HepG2 (cell line): ENCODE data around the gene CDH1. TPM values are rescaled to one million over a fixed set of nuclear protein-coding genes. Genes with fewer than 3 reads are reported as not detected.

Experiments used
- ATAC-seq: fragments of 200-7000 bp; cut with Tn5 transposase; 3 replicates; pipeline ENCODE4 v1.9.1; 2020; ENCODE audit warnings: mild to moderate bottlenecking, moderate library complexity
- BruUV-seq: library from RNA; stranded (reverse); fragments of 400-500 nt; replicated peaks from 2 replicates; lab custom pipeline; 2021; lab: Mats Ljungman, UMichigan
- CTCF ChIA-PET: fragments of 300-600 bp; formaldehyde crosslinking; extraction: SDS; loops from one replicate; lab custom pipeline; 2021; ENCODE audit warnings: low total read pairs, inconsistent platforms, low intra/inter-chr PET ratio; lab: Yijun Ruan, JAX
- POLR2A ChIA-PET: fragments of 350-600 bp; sonication (Branson Sonifier 250); formaldehyde crosslinking; loops from one replicate; lab custom pipeline; 2020; ENCODE audit warnings: antibody characterized with exemption, inconsistent platforms; lab: Yijun Ruan, JAX
- DNase-seq: peaks from one replicate; pipeline ENCODE4 v3.0.0-alpha.2; 2015; ENCODE audit warnings: low spot score
- FAIRE-seq: peaks from 3 replicates; lab custom pipeline; 2011; peaks lifted over from hg19 to GRCh38; lab: Jason Lieb, UNC
- H2AFZ ChIP-seq: one replicate; pipeline ENCODE4 v1.6.1; 2011; ENCODE audit warnings: low read length, inconsistent platforms
- H3K27ac ChIP-seq: fragments of 300-600 bp; 3 replicates; pipeline ENCODE4 v1.8.0; 2011; ENCODE audit warnings: mixed run types, mild to moderate bottlenecking, mixed read lengths, low read length, inconsistent platforms; ENCODE audit not compliant: insufficient read depth; ENCODE audit errors: extremely low read length
- H3K27me3 ChIP-seq, 2 experiments: fragments of 200-600 bp in 1 of 2; 2 replicates in 1 of 2; 3 replicates in 1 of 2; pipeline versions ENCODE4 v1.6.0 to v1.8.0; 2011; ENCODE audit warnings: low read length in 2 of 2, mild to moderate bottlenecking in 2 of 2, moderate library complexity in 2 of 2, inconsistent platforms in 1 of 2; ENCODE audit not compliant: insufficient read depth in 2 of 2, control insufficient read depth in 1 of 2
- H3K36me3 ChIP-seq, 2 experiments: fragments of 200-600 bp in 1 of 2; replicated peaks in 1 of 2; 2 replicates in 1 of 2; 3 replicates in 1 of 2; pipeline versions ENCODE4 v1.5.1 to v1.8.0; 2011; ENCODE audit warnings: low read length in 2 of 2, inconsistent platforms in 1 of 2; ENCODE audit not compliant: insufficient read depth in 2 of 2, control insufficient read depth in 1 of 2
- H3K4me1 ChIP-seq: 2 replicates; pipeline ENCODE4 v1.5.1; 2012; ENCODE audit warnings: low read length, inconsistent platforms; ENCODE audit not compliant: insufficient read depth
- H3K4me2 ChIP-seq: 2 replicates; pipeline ENCODE4 v1.6.0; 2011; ENCODE audit warnings: low read depth, low read length, inconsistent platforms
- H3K4me3 ChIP-seq, 3 experiments: fragments of 200-600 bp in 1 of 3; sonication (generic), shearing (Covaris generic) in 1 of 3; replicated peaks in 1 of 3; 2 replicates each; pipeline ENCODE4 v1.5.1; 2011 to 2016; ENCODE audit warnings: low read length in 3 of 3, inconsistent platforms in 2 of 3, low read depth in 2 of 3, mild to moderate bottlenecking in 2 of 3, control low read depth in 1 of 3, mixed read lengths in 1 of 3; ENCODE audit not compliant: insufficient read depth in 1 of 3
- H3K79me2 ChIP-seq: one replicate; pipeline ENCODE4 v1.6.1; 2011; ENCODE audit warnings: low read length, inconsistent platforms; ENCODE audit not compliant: insufficient read depth
- H3K9ac ChIP-seq: 2 replicates; pipeline ENCODE4 v1.6.0; 2011; ENCODE audit warnings: mild to moderate bottlenecking, low read depth, low read length, inconsistent platforms; ENCODE audit not compliant: insufficient read depth
- H3K9me3 ChIP-seq: 2 replicates; pipeline ENCODE4 v1.5.1; 2012; ENCODE audit warnings: mild to moderate bottlenecking, low read length
- H4K20me1 ChIP-seq: 2 replicates; pipeline ENCODE4 v1.6.0; 2011; ENCODE audit warnings: inconsistent platforms, mild to moderate bottlenecking, low read length, moderate library complexity; ENCODE audit not compliant: insufficient read depth
- ARHGAP35 ChIP-seq: sonication (generic); formaldehyde crosslinking; IDR thresholded peaks from 2 replicates; pipeline ENCODE4 v1.9.0; 2022; ENCODE audit warnings: mild to moderate bottlenecking, inconsistent platforms, moderate library complexity, missing genetic modification reagents, borderline replicate concordance
- ARID2 ChIP-seq: sonication (generic); formaldehyde crosslinking; IDR thresholded peaks from 2 replicates; pipeline ENCODE4 v1.8.1; 2022; ENCODE audit warnings: mild to moderate bottlenecking, missing genetic modification reagents, borderline replicate concordance
- BCL6 ChIP-seq: IDR thresholded peaks from 2 replicates; pipeline ENCODE4 v1.6.1; 2016; ENCODE audit warnings: missing genetic modification reagents, missing compliant biosample characterization
- GTF2F1 ChIP-seq: fragments of 150-350 bp; IDR thresholded peaks from 2 replicates; pipeline ENCODE4 v1.6.1; 2014; ENCODE audit warnings: low read length
- HNRNPK ChIP-seq: fragments of 200-400 bp; formaldehyde crosslinking; IDR thresholded peaks from 2 replicates; pipeline ENCODE4 v1.6.1; 2018; ENCODE audit warnings: low read length, low read depth, moderate library complexity, mild to moderate bottlenecking; ENCODE audit not compliant: poor library complexity, severe bottlenecking
- KDM5B ChIP-seq: sonication (generic); formaldehyde crosslinking; IDR thresholded peaks from 2 replicates; pipeline ENCODE4 v1.4.0; 2020; ENCODE audit warnings: missing genetic modification reagents, mild to moderate bottlenecking, borderline replicate concordance
- LBX2 ChIP-seq: sonication (generic); formaldehyde crosslinking; IDR thresholded peaks from 2 replicates; pipeline ENCODE4 v1.5.0; 2020; ENCODE audit warnings: missing genetic modification reagents, mild to moderate bottlenecking, borderline replicate concordance
- NR3C1 ChIP-seq: sonication (generic); formaldehyde crosslinking; IDR thresholded peaks from 2 replicates; pipeline ENCODE4 v1.4.0; 2020; ENCODE audit warnings: missing genetic modification reagents
- PHF8 ChIP-seq: sonication (generic); formaldehyde crosslinking; IDR thresholded peaks from 2 replicates; pipeline ENCODE4 v1.5.0; 2020; ENCODE audit warnings: missing genetic modification reagents
- SMARCE1 ChIP-seq: fragments of 450-650 bp; IDR thresholded peaks from 2 replicates; pipeline ENCODE4 v1.6.1; 2017; ENCODE audit warnings: borderline replicate concordance
- TMF1 ChIP-seq: sonication (generic); formaldehyde crosslinking; IDR thresholded peaks from 2 replicates; pipeline ENCODE4 v1.8.1; 2022; ENCODE audit warnings: low read depth, missing genetic modification reagents
- ZFX ChIP-seq: sonication (generic); formaldehyde crosslinking; IDR thresholded peaks from 2 replicates; pipeline ENCODE4 v1.4.0; 2020; ENCODE audit warnings: mild to moderate bottlenecking, low read depth, missing genetic modification reagents, moderate library complexity
- ZKSCAN8 ChIP-seq: IDR thresholded peaks from 2 replicates; pipeline ENCODE4 v1.6.1; 2016; ENCODE audit warnings: borderline replicate concordance, missing genetic modification reagents, missing compliant biosample characterization
- ZNF331 ChIP-seq: sonication (generic); formaldehyde crosslinking; IDR thresholded peaks from 2 replicates; pipeline ENCODE4 v1.4.0; 2020; ENCODE audit warnings: missing genetic modification reagents
- ZNF619 ChIP-seq: sonication (generic); formaldehyde crosslinking; IDR thresholded peaks from 2 replicates; pipeline ENCODE4 v1.4.0; 2020; ENCODE audit warnings: mild to moderate bottlenecking, missing genetic modification reagents
- ZSCAN9 ChIP-seq: IDR thresholded peaks from 2 replicates; pipeline ENCODE4 v1.6.1; 2016; ENCODE audit warnings: borderline replicate concordance
- WGBS: methylation state at CpG from one replicate; pipeline ENCODE4 v1.1.6; 2017; ENCODE audit warnings: low lambda C conversion rate; 5-methylcytosine and 5-hydroxymethylcytosine counted together
- in situ Hi-C: cut with HindIII; loops from 2 replicates; pipeline ENCODE4 v1.10.0; 2017; ENCODE audit warnings: low pct_unique_long_range_greater_than_20kb; ENCODE audit not compliant: extremely low pct_ligation_motif_present
- intact Hi-C: fragments of 100-400 bp; cut with micrococcal nuclease; formaldehyde crosslinking; loops from one replicate; pipeline ENCODE4 v1.10.0; 2022; ENCODE audit not compliant: unreplicated experiment
- polyA plus RNA-seq, 8 experiments: library from polyadenylated mRNA; depleted of rRNA in 3 of 8; stranded (reverse) in 7 of 8; unstranded in 1 of 8; fragments of >200 nt; fragmentation: Illumina TruSeq in 4 of 8; extraction: Trizol in 4 of 8; gene quantifications; 2 replicates each; pipeline versions ENCODE4 v1.2.1 to v1.2.3, GENCODE V29; 2011 to 2016; ENCODE audit warnings: low read depth in 4 of 8, missing spikeins in 1 of 8, mixed read lengths in 1 of 8; ENCODE audit not compliant: insufficient read depth in 1 of 8
- total RNA-seq, 5 experiments: library from RNA; depleted of rRNA; stranded (reverse); fragments of >200 nt; fragmentation: Illumina TruSeq; extraction: Trizol; gene quantifications; 2 replicates each; pipeline ENCODE4 v1.2.3, GENCODE V29; 2016; ENCODE audit warnings: low read depth in 1 of 5

CDH1 gene
- total and polyA plus RNA-seq, 2 of the 13 experiments (the other 11 are each of a cell fraction or from before 2014, with no cell fraction given) = 0.95 to 9.8 TPM

- no peak overlapping the region for H3K4me2 ChIP-seq
- H3K27ac ChIP-seq = no peak overlapping the region
- POLR2A ChIA-PET = interaction anchor here (0.7 to 1.4 kb wide), 2 partner anchors 11 to 14 kb away, joined by 3 to 4 read pairs; no protein-coding TSS in a partner anchor
- H3K9me3 ChIP-seq = no peaks in the 10 kb centered on the region
- H3K4me1 ChIP-seq = peaks cover 54% of the 10 kb centered on the region
- no peaks in the 10 kb centered on the region for H3K27me3 ChIP-seq
- intact Hi-C loops (no loop called here), in situ Hi-C loops (no loop called here)
- no peak overlapping the region for H3K4me3 ChIP-seq
- no peaks in the 10 kb centered on the region for H3K79me2 ChIP-seq
- CTCF ChIA-PET = no interaction called here
- DNase-seq (no peak), ATAC-seq (no peak), FAIRE-seq (no peak)
- H2AFZ ChIP-seq = no peak overlapping the region
- H4K20me1 ChIP-seq = no peaks in the 10 kb centered on the region
- no peaks in the 10 kb centered on the region for H3K36me3 ChIP-seq
- H3K9ac ChIP-seq = no peak overlapping the region
- no TSS peak for BruUV-seq
- TF ChIP-seq ZSCAN9 (CRISPR knock-in tag) (no peak), TMF1 (CRISPR knock-in tag) (no peak), SMARCE1 (no peak), HNRNPK (no peak), ZKSCAN8 (CRISPR knock-in tag) (no peak)
- 100% methylated on average over 1 of the region's 1 CpG for WGBS
Measured at GRCh38 chr16:68781784-68782183, 44.7 kb downstream of the CDH1 start.

- Histone ChIP-seq H3K9me3 (no peaks in the 10 kb centered on the region), H2AFZ (no peak overlapping the region), H3K4me3 (no peak overlapping the region), H3K4me1 (peaks cover 61% of the 10 kb centered on the region), H3K79me2 (no peaks in the 10 kb centered on the region), H4K20me1 (no peaks in the 10 kb centered on the region), H3K9ac (no peak overlapping the region), H3K4me2 (no peak overlapping the region), H3K27ac (no peak overlapping the region), H3K27me3 (no peaks in the 10 kb centered on the region), H3K36me3 (no peaks in the 10 kb centered on the region)
- ChIA-PET POLR2A (interaction anchor here (0.7 to 1.4 kb wide), 2 partner anchors 10 to 14 kb away, joined by 3 to 4 read pairs; no protein-coding TSS in a partner anchor), CTCF (no interaction called here)
- no TSS peak for BruUV-seq
- FAIRE-seq (no peak), DNase-seq (no peak), ATAC-seq (no peak)
- intact Hi-C loops = no loop called here
- TF ChIP-seq ZNF619 (CRISPR knock-in tag) (no peak), GTF2F1 (no peak), NR3C1 (CRISPR knock-in tag) (no peak), ARHGAP35 (CRISPR knock-in tag) (no peak), ZFX (no peak), BCL6 (CRISPR knock-in tag) (no peak), ARID2 (CRISPR knock-in tag) (no peak), PHF8 (CRISPR knock-in tag) (no peak), LBX2 (CRISPR knock-in tag) (no peak), KDM5B (CRISPR knock-in tag) (no peak), ZNF331 (CRISPR knock-in tag) (no peak)
- 94% methylated on average over 15 of the region's 16 CpGs for WGBS
- in situ Hi-C loops = no loop called here
Measured at GRCh38 chr16:68782198-68783174, 45.4 kb downstream of the CDH1 start.
